Trophoblast cell (in vitro differentiated cells and primary cell): ENCODE measurements around the gene SLC39A10.

Experiments
- DNase-seq, 2 donors: peaks; one replicate each; pipeline ENCODE4 v3.0.0-alpha.2; 2016
- H2AFZ ChIP-seq: 2 replicates; pipeline ENCODE4 v1.6.1; 2013; ENCODE audit warnings: low read length, moderate library complexity, mild to moderate bottlenecking; ENCODE audit not compliant: insufficient read depth, poor library complexity
- H2AK5ac ChIP-seq: 2 replicates; pipeline ENCODE4 v1.6.1; 2013; ENCODE audit warnings: mild to moderate bottlenecking, low read length
- H2BK120ac ChIP-seq: 2 replicates; pipeline ENCODE4 v1.6.1; 2013; ENCODE audit warnings: low read length, mild to moderate bottlenecking, moderate library complexity; ENCODE audit not compliant: insufficient read depth, poor library complexity
- H2BK12ac ChIP-seq: 2 replicates; pipeline ENCODE4 v1.6.1; 2013; ENCODE audit warnings: mild to moderate bottlenecking, low read length, moderate library complexity
- H2BK5ac ChIP-seq: 2 replicates; pipeline ENCODE4 v1.6.1; 2013; ENCODE audit warnings: low read length, low read depth, moderate library complexity, mild to moderate bottlenecking; ENCODE audit not compliant: poor library complexity
- H3K14ac ChIP-seq: 2 replicates; pipeline ENCODE4 v1.6.1; 2013; ENCODE audit warnings: mild to moderate bottlenecking, low read length
- H3K18ac ChIP-seq: 2 replicates; pipeline ENCODE4 v1.6.1; 2013; ENCODE audit warnings: mild to moderate bottlenecking, low read length
- H3K23ac ChIP-seq: 2 replicates; pipeline ENCODE4 v1.6.1; 2013; ENCODE audit warnings: low read length
- H3K27ac ChIP-seq: 2 replicates; pipeline ENCODE4 v1.5.1; 2013; ENCODE audit warnings: low read depth, mild to moderate bottlenecking, inconsistent platforms, low read length, moderate library complexity
- H3K27me3 ChIP-seq: 2 replicates; pipeline ENCODE4 v1.6.1; 2013; ENCODE audit warnings: inconsistent platforms, mild to moderate bottlenecking, low read length, moderate library complexity; ENCODE audit not compliant: insufficient read depth
- H3K36me3 ChIP-seq, 2 experiments: 1 replicate in 1 of 2; 2 replicates in 1 of 2; pipeline ENCODE4 v1.6.1; 2013; ENCODE audit warnings: low read length in 2 of 2, mild to moderate bottlenecking in 2 of 2, moderate library complexity in 1 of 2; ENCODE audit not compliant: insufficient read depth in 2 of 2, control insufficient read depth in 1 of 2
- H3K4ac ChIP-seq: 2 replicates; pipeline ENCODE4 v1.6.1; 2013; ENCODE audit warnings: low read depth, mild to moderate bottlenecking, low read length, moderate library complexity
- H3K4me1 ChIP-seq, 2 experiments: 1 replicate in 1 of 2; 2 replicates in 1 of 2; pipeline ENCODE4 v1.6.1; 2013; ENCODE audit warnings: low read length in 2 of 2, mild to moderate bottlenecking in 2 of 2, moderate library complexity in 1 of 2; ENCODE audit not compliant: insufficient read depth in 2 of 2, control insufficient read depth in 1 of 2
- H3K4me2 ChIP-seq: 2 replicates; pipeline ENCODE4 v1.6.1; 2013; ENCODE audit warnings: inconsistent platforms, mild to moderate bottlenecking, low read length, moderate library complexity
- H3K4me3 ChIP-seq: 2 replicates; pipeline ENCODE4 v1.5.1; 2013; ENCODE audit warnings: mild to moderate bottlenecking, low read depth, low read length, inconsistent platforms
- H3K79me1 ChIP-seq: one replicate; pipeline ENCODE4 v1.6.1; 2013; ENCODE audit warnings: low read length
- H3K79me2 ChIP-seq: 2 replicates; pipeline ENCODE4 v1.6.1; 2013; ENCODE audit warnings: low read length, mild to moderate bottlenecking; ENCODE audit not compliant: control insufficient read depth, insufficient read depth, poor library complexity
- H3K9ac ChIP-seq: 2 replicates; pipeline ENCODE4 v1.6.1; 2013; ENCODE audit warnings: mild to moderate bottlenecking, low read length
- H3K9me3 ChIP-seq: 2 replicates; pipeline ENCODE4 v1.6.1; 2013; ENCODE audit warnings: low read depth, mild to moderate bottlenecking, control low read depth, inconsistent platforms, low read length; ENCODE audit not compliant: insufficient read depth
- H4K12ac ChIP-seq: 2 replicates; pipeline ENCODE4 v1.6.1; 2013; ENCODE audit warnings: low read depth, mild to moderate bottlenecking, low read length, moderate library complexity
- H4K8ac ChIP-seq: 2 replicates; pipeline ENCODE4 v1.6.1; 2013; ENCODE audit warnings: low read depth, mild to moderate bottlenecking, low read length, moderate library complexity
- H4K91ac ChIP-seq: one replicate; pipeline ENCODE4 v1.6.1; 2013; ENCODE audit warnings: low read depth, mild to moderate bottlenecking, low read length, moderate library complexity
- WGBS: extraction: QIAGEN DNeasy Blood & Tissue Kit; methylation state at CpG from one replicate; pipeline ENCODE4 v1.1.7; 2013; ENCODE audit warnings: missing lambda C conversion rate; ENCODE audit not compliant: insufficient read length, insufficient coverage; ENCODE audit errors: extremely low coverage; 5-methylcytosine and 5-hydroxymethylcytosine counted together

The SLC39A10 gene

DNA sequence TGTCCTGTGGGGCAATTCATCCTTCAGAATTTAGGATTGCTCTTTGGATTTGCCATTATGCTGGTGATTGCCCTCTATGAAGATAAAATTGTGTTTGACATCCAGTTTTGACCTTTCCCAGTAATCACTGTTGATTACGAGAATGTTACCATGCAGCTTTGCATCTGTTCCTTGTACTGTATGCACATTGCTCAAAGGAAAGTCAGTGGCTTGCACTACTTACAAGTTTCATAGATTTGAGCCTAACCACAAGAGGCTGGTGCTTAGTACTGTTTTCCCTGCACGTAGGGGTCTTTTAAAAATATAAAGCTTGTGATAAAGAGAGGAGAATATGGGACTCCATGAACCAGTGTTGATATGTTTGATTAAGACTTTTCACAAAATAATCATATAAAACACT lies 77.9 kb downstream of the SLC39A10 start:
- Histone ChIP-seq H2AK5ac (no peak overlapping the region), H3K4me2 (no peak overlapping the region), H3K79me2 (no peaks in the 10 kb centered on the region), H3K9me3 (no peaks in the 10 kb centered on the region), H3K27me3 (no peaks in the 10 kb centered on the region), H3K14ac (no peak overlapping the region), H2BK12ac (no peak overlapping the region), H3K4ac (no peak overlapping the region), H3K9ac (no peak overlapping the region), H3K36me3 (peaks cover 5 to 15% of the 10 kb centered on the region in 2 experiments), H3K18ac (no peak overlapping the region), H4K12ac (no peak overlapping the region), H4K91ac (no peak overlapping the region), H2AFZ (no peak overlapping the region), H4K8ac (no peak overlapping the region), H3K23ac (no peak overlapping the region), H2BK5ac (no peak overlapping the region), H3K4me1 (no peaks in the 10 kb centered on the region), H3K4me3 (no peak overlapping the region), H3K79me1 (no peaks in the 10 kb centered on the region), H3K27ac (no peak overlapping the region), H2BK120ac (no peak overlapping the region)
- no CpG with 5 or more reads among the region's 2 CpGs for WGBS
- DNase-seq: no peak

DNA sequence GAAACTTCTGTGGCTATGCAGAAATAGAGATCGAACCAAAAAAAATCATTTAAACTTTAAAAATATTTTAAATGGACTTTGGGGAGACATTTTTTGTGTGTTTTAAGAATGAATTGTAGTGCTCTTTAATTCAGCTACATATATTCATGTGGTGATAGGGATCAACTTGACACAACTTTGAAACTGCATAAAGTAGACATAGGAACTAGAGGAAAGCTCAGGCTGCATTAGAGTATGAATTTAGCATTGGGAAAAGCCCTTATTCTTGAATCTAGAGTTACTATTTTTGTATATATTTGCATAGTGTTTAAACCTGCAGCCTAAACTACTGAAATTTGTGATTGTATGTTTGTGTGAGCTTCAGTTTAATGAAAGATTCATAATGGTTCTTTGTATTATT lies 78.3 kb downstream of the SLC39A10 start:
- no peak overlapping the region for H3K18ac ChIP-seq
- H3K4me1 ChIP-seq: no peaks in the 10 kb centered on the region
- H2AFZ ChIP-seq: no peak overlapping the region
- no peak overlapping the region for H4K91ac ChIP-seq
- no peaks in the 10 kb centered on the region for H3K79me1 ChIP-seq
- H3K4ac ChIP-seq: no peak overlapping the region
- no CpG with 5 or more reads among the region's 1 CpG for WGBS
- H4K12ac ChIP-seq: no peak overlapping the region
- no peaks in the 10 kb centered on the region for H3K9me3 ChIP-seq
- H2BK5ac ChIP-seq: no peak overlapping the region
- H3K27ac ChIP-seq: no peak overlapping the region
- no peak overlapping the region for H3K9ac ChIP-seq
- no peak overlapping the region for H3K4me2 ChIP-seq
- H3K23ac ChIP-seq: no peak overlapping the region
- no peaks in the 10 kb centered on the region for H3K27me3 ChIP-seq
- H4K8ac ChIP-seq: no peak overlapping the region
- no peak overlapping the region for H3K4me3 ChIP-seq
- H2AK5ac ChIP-seq: no peak overlapping the region
- no peak overlapping the region for H2BK120ac ChIP-seq
- H3K14ac ChIP-seq: no peak overlapping the region
- no peak overlapping the region for H2BK12ac ChIP-seq
- DNase-seq: no peak
- H3K36me3 ChIP-seq: peaks cover 5 to 13% of the 10 kb centered on the region in 2 experiments
- no peaks in the 10 kb centered on the region for H3K79me2 ChIP-seq

- no peaks in the 10 kb centered on the region for H3K79me1 ChIP-seq
- no peak overlapping the region for H2AK5ac ChIP-seq
- H3K14ac ChIP-seq: no peak overlapping the region
- no peak overlapping the region for H3K4me3 ChIP-seq
- H2BK5ac ChIP-seq: no peak overlapping the region
- no peak overlapping the region for H3K9ac ChIP-seq
- no peak overlapping the region for H2BK120ac ChIP-seq
- no peaks in the 10 kb centered on the region for H3K27me3 ChIP-seq
- H3K27ac ChIP-seq: no peak overlapping the region
- no peak overlapping the region for H3K23ac ChIP-seq
- H4K8ac ChIP-seq: no peak overlapping the region
- peaks cover 5 to 10% of the 10 kb centered on the region in 2 experiments for H3K36me3 ChIP-seq
- no peak overlapping the region for H3K18ac ChIP-seq
- no peak for DNase-seq
- no peak overlapping the region for H2AFZ ChIP-seq
- H4K12ac ChIP-seq: no peak overlapping the region
- H3K4me2 ChIP-seq: no peak overlapping the region
- no peak overlapping the region for H3K4ac ChIP-seq
- H3K9me3 ChIP-seq: peaks cover 1% of the 10 kb centered on the region
- no peak overlapping the region for H4K91ac ChIP-seq
- H3K79me2 ChIP-seq: no peaks in the 10 kb centered on the region
- no peaks in the 10 kb centered on the region for H3K4me1 ChIP-seq
- no CpG with 5 or more reads among the region's 5 CpGs for WGBS
- H2BK12ac ChIP-seq: no peak overlapping the region
Measured at GRCh38 chr2:195737511-195738325, 80.7 kb downstream of the SLC39A10 start.

DNA sequence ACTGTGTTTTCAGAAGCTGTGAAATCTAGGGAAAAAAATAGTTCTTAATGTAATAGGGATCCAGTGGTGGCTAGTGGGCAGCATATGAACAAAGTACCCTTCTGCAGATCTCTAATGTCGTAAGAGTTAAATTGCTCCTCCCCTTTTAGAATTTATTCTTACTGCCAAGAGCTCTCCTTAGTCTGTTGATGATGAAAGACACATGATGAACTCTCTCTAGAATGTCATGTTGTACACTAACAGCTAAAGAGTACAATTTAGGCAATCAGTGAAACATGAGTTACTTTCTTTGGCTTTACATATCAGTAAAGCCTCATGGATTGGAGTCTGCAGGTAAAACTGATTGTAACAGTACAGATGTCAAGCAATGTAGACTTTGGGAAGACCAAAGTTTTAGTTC lies 84.2 kb downstream of the SLC39A10 start:
- Histone ChIP-seq H4K91ac (no peak overlapping the region), H3K18ac (no peak overlapping the region), H3K27ac (no peak overlapping the region), H2BK5ac (no peak overlapping the region), H3K4me3 (no peak overlapping the region), H3K23ac (no peak overlapping the region), H3K14ac (no peak overlapping the region), H2BK12ac (no peak overlapping the region), H3K27me3 (no peaks in the 10 kb centered on the region), H3K9ac (no peak overlapping the region), H3K4me1 (no peaks in the 10 kb centered on the region), H3K36me3 (peaks cover 10 to 16% of the 10 kb centered on the region in 2 experiments), H3K4me2 (no peak overlapping the region), H3K79me1 (no peaks in the 10 kb centered on the region), H3K9me3 (peaks cover 4% of the 10 kb centered on the region), H2AFZ (no peak overlapping the region), H3K4ac (no peak overlapping the region), H2AK5ac (no peak overlapping the region), H3K79me2 (no peaks in the 10 kb centered on the region), H4K8ac (no peak overlapping the region), H4K12ac (no peak overlapping the region), H2BK120ac (no peak overlapping the region)
- DNase-seq: no peak
- no CpG with 5 or more reads among the region's 1 CpG for WGBS
